ENCODE measurements around the gene HAO2. TPM values are rescaled to one million over a fixed set of nuclear protein-coding genes. Genes with fewer than 3 reads are reported as not detected.
A peak's percentile ranks its signal among the peaks of the same experiment; 100 is the strongest.

The HAO2 gene
- total and polyA plus RNA-seq, 9 donors = 0.12 to 0.50 (median 0.23) TPM; not detected in 6

DNA sequence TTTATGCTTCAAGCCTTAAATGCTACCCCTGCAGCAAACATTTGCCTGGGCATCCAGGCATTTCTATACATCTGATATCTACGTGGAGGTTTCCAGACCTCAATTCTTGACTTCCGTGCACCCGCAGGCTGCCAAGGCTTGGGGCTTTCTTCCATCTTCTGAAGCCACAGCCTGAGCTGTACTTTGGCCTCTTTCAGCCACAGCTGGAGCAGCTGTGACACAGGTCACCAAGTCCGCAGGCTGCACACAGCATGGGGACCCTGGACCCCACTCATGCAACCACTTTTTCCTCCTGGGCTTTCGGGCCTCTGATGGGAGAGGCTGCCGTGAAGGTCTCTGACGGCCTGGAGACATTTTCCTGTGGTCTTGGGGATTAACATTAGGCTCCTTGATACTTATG, 5.4 kb upstream of the HAO2 start:
- Histone ChIP-seq H3K27ac (no peak overlapping the region), H3K36me3 (no peaks in the 10 kb centered on the region), H3K9me3 (no peaks in the 10 kb centered on the region), H3K4me1 (ENCODE audit: insufficient read depth) (no peaks in the 10 kb centered on the region), H3K27me3 (no peaks in the 10 kb centered on the region), H3K4me3 (no peak overlapping the region)
- intact Hi-C loops (cut with DNase I) = loop anchor here in 1 of 4 donors (10.0 kb wide), 1 partner anchor 88 kb away; no protein-coding TSS in a partner anchor
- DNase-seq = no peak
- 87 to 92% (median 89%) methylated on average over 7 of the region's 7 CpGs for WGBS, 3 donors
- TF ChIP-seq POLR2A (IDR thresholded peaks at IDR 0.05) (no peak), CTCF (IDR thresholded peaks at IDR 0.05) (no peak), EP300 (IDR thresholded peaks at IDR 0.05) (no peak)

GRCh38 chr1:119364640-119365039, 3.9 kb upstream of the HAO2 start:
- 68 to 79% (median 72%) methylated on average over 4 of the region's 4 CpGs for WGBS, 3 donors
- no peak for TF ChIP-seq POLR2A (IDR thresholded peaks at IDR 0.05)
- TF ChIP-seq EP300 (IDR thresholded peaks at IDR 0.05) = no peak
- TF ChIP-seq CTCF (IDR thresholded peaks at IDR 0.05) = no peak
- no peaks in the 10 kb centered on the region for H3K27me3 ChIP-seq

DNA sequence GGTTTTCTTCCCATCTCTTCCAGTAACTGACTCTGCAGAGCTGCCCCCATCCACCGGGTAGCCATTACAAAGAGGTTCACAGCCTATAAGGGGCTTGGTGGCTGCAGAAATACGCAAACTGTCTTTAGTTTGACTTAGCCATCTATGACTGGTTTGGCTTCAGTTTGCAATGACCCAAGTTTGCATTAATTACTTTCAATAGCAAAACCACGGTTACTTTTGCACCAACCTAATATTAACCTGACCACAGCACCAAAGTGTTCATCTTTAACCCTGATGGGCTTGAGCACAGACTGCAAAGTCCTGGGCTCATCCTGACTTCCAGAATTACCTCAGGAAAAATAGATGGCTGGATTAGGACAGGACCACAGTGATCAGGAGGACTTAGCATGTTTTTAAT, 2.2 kb upstream of the HAO2 start:
- TF ChIP-seq POLR2A (IDR thresholded peaks at IDR 0.05) (no peak), EP300 (IDR thresholded peaks at IDR 0.05) (no peak), CTCF (IDR thresholded peaks at IDR 0.05) (no peak)
- Histone ChIP-seq H3K27me3 (no peaks in the 10 kb centered on the region), H3K9me3 (no peaks in the 10 kb centered on the region), H3K4me3 (no peak overlapping the region), H3K36me3 (no peaks in the 10 kb centered on the region), H3K4me1 (ENCODE audit: insufficient read depth) (no peaks in the 10 kb centered on the region), H3K27ac (no peak overlapping the region)
- 88 to 99% (median 94%) methylated on average over 3 of the region's 3 CpGs for WGBS, 3 donors
- DNase-seq = no peak
- intact Hi-C loops (cut with DNase I) = loop anchor here in 2 of 4 donors (5.0 to 10.0 kb wide), 2 partner anchors 79 to 92 kb away; no protein-coding TSS in a partner anchor

More at GRCh38 chr1:119364640-119365039, 3.9 kb upstream of the HAO2 start:
- H3K27ac ChIP-seq = no peak overlapping the region
- H3K36me3 ChIP-seq = no peaks in the 10 kb centered on the region
- no peak overlapping the region for H3K4me3 ChIP-seq
- no peak for DNase-seq
- H3K4me1 ChIP-seq (ENCODE audit: insufficient read depth) = no peaks in the 10 kb centered on the region
- H3K9me3 ChIP-seq = no peaks in the 10 kb centered on the region
- intact Hi-C loops (cut with DNase I) = loop anchor here in 2 of 4 donors (5.0 to 10.0 kb wide), 2 partner anchors 77 to 90 kb away; no protein-coding TSS in a partner anchor

- no peak overlapping the region for H3K27ac ChIP-seq
- no peaks in the 10 kb centered on the region for H3K27me3 ChIP-seq
- H3K4me3 ChIP-seq = no peak overlapping the region
- no peaks in the 10 kb centered on the region for H3K4me1 ChIP-seq (ENCODE audit: insufficient read depth)
- WGBS, 3 donors = 57 to 67% (median 64%) methylated on average over 13 of the region's 13 CpGs
- H3K36me3 ChIP-seq = no peaks in the 10 kb centered on the region
- TF ChIP-seq CTCF (IDR thresholded peaks at IDR 0.05) (peak; percentile 52 to 80 (median 63)), EP300 (IDR thresholded peaks at IDR 0.05) (no peak)
- H3K9me3 ChIP-seq = no peaks in the 10 kb centered on the region
- no peak for DNase-seq
- intact Hi-C loops (cut with DNase I) = loop anchor here in 2 of 4 donors (5.0 to 10.0 kb wide), 2 partner anchors 80 to 93 kb away; no protein-coding TSS in a partner anchor
Observed at GRCh38 chr1:119367432-119368124, 1.0 kb upstream of the HAO2 start.

All from ovary (tissue), 9 donors.